Activated CD4-positive, alpha-beta T cell treated with anti-CD3 and anti-CD28 coated beads for 36 hours (primary cell): Measurements from ENCODE around the gene UBE2S. TPM values are rescaled to one million over a fixed set of nuclear protein-coding genes. Genes with fewer than 3 reads are reported as not detected.

Experiments
- ATAC-seq: fragments of 200-7000 bp; cut with Tn5 transposase; one replicate; pipeline ENCODE4 v1.10.0; 2021; ENCODE audit warnings: mild to moderate bottlenecking, moderate library complexity
- CTCF ChIA-PET: fragments of 350-600 bp; sonication (Branson Sonifier 250); formaldehyde crosslinking; loops from one replicate; lab custom pipeline; 2021; ENCODE audit warnings: antibody characterized with exemption; lab: Charles Lee
- POLR2A ChIA-PET: fragments of 350-600 bp; sonication (Branson Sonifier 250); formaldehyde crosslinking; loops from one replicate; lab custom pipeline; 2021; ENCODE audit warnings: antibody characterized with exemption, inconsistent platforms; lab: Charles Lee
- DNase-seq: peaks from one replicate; pipeline ENCODE4 v3.0.0-alpha.2; 2020
- H3K27ac Mint-ChIP-seq: one replicate; pipeline ENCODE4 v1.8.0; 2021; ENCODE audit warnings: mixed read lengths
- H3K27me3 Mint-ChIP-seq: one replicate; pipeline ENCODE4 v1.8.0; 2021; ENCODE audit warnings: mixed read lengths
- H3K36me3 Mint-ChIP-seq: one replicate; pipeline ENCODE4 v1.8.0; 2021; ENCODE audit warnings: low read depth, mixed read lengths
- H3K4me1 Mint-ChIP-seq: one replicate; pipeline ENCODE4 v1.8.0; 2021; ENCODE audit warnings: mixed read lengths
- H3K4me3 Mint-ChIP-seq: one replicate; pipeline ENCODE4 v1.8.0; 2021; ENCODE audit warnings: mild to moderate bottlenecking, moderate library complexity, mixed read lengths
- H3K9me3 Mint-ChIP-seq: one replicate; pipeline ENCODE4 v1.8.0; 2021; ENCODE audit warnings: low read depth, mixed read lengths
- intact Hi-C, 2 experiments: fragments of 100-400 bp; cut with DNase I in 1 of 2; cut with micrococcal nuclease in 1 of 2; formaldehyde crosslinking; loops; one replicate each; pipeline versions ENCODE4 v1.14.2 to v1.15.1; 2022 to 2024; cut with DNase I, micrococcal nuclease
- total RNA-seq, 2 experiments: library from RNA; stranded (reverse); gene quantifications; one replicate each; pipeline ENCODE4 v1.2.3, GENCODE V29; 2021

Gene UBE2S
- total RNA-seq, 2 experiments from 2014 or later, result 228 to 342 TPM

DNA sequence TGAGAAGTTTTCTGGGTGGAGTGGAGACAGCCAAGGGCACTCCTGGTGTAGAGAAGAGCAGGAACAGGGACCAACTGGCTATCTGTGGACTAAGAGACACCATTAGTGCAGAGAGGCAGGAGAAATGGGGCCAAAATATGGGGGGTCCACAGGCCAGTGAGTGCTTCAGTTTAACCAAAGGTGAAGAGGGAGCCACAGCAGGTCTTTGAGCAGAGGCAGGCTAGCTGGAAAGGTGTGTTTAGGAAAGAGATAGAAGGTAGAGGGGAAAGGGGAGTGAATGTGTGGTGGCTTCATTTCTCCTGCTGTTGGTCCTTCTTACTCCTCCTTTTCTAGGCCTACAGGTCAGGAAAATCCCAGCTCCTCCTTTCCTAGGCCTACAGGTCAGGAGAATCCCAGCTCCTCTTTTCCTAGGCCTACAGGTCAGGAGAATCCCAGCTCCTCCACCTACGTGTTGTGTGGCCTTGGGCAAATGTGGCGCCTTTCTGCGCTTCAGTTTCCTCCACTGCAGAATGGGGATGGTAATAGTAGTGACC lies 25.0 kb downstream of the UBE2S start:
- POLR2A ChIA-PET, result interaction anchor here (1.0 to 3.1 kb wide), 2 partner anchors 14 to 25 kb away, joined by 3 to 19 read pairs; partner anchors contain the start of gene UBE2S
- DNase-seq (no peak), ATAC-seq (no peak)
- Mint-ChIP-seq H3K36me3 (peaks cover 34% of the 10 kb centered on the region), H3K4me3 (peak overlapping the region; percentile 85), H3K27ac (peak overlapping the region; percentile 94), H3K9me3 (no peaks in the 10 kb centered on the region), H3K4me1 (peaks cover 27% of the 10 kb centered on the region), H3K27me3 (no peaks in the 10 kb centered on the region)
- intact Hi-C loops, result loop anchor here in 1 of 2 experiments (1.0 to 10.0 kb wide), 2 partner anchors 121 to 742 kb away; partner anchors contain the start of gene ZNF787
- CTCF ChIA-PET, result interaction anchor here (0.6 to 0.9 kb wide), 2 partner anchors 81 to 106 kb away, joined by 3 to 4 read pairs; no protein-coding TSS in a partner anchor

DNA sequence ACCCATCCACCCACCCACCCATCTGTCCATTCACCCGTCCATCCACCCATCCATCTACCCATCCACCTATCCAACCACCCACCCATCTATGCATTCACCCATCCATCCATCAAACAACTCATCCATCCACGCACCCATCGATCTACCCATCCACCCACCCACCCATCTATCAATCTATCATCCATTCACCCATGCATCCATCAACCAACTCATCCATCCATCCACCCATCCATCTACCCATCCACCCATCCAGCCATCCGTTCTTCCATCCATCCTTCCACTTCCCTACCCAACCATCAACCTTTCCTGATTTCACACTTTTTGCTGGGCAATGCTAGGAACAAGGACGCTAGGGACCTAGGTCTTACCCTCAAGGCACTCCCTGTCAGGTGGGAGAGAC lies 25.6 kb downstream of the UBE2S start:
- ATAC-seq (no peak), DNase-seq (no peak)
- Mint-ChIP-seq H3K9me3 (no peaks in the 10 kb centered on the region), H3K4me1 (peaks cover 22% of the 10 kb centered on the region), H3K36me3 (peaks cover 28% of the 10 kb centered on the region), H3K27me3 (no peaks in the 10 kb centered on the region), H3K4me3 (peak overlapping the region; percentile 85), H3K27ac (no peak overlapping the region)
- POLR2A ChIA-PET, result no interaction called here
- intact Hi-C loops, result loop anchor here in 1 of 2 experiments (10.0 kb wide), 1 partner anchor 743 kb away; the partner anchor contains the start of gene ZNF787
- CTCF ChIA-PET, result no interaction called here

DNA sequence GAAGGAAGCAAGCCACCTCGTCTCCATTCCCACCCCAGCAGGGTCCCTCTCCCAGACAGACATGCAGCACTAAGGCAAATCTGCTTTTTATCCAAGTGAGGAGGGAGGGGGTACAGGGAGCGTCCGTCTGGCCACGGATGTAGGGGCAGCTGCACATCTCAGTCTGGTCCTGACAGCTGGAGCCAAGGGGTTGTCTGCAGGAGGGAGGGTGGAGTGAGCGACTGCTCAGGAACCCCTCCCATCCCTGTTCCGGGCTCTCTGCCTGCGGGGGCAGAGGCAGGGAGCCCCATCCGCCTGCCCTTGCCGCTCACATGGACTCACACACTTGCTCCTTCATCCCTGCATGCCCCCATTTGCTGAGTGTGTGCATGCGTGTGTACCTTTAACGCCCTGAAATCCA lies 28.4 kb downstream of the UBE2S start:
- intact Hi-C loops, result no loop called here
- H3K4me1 Mint-ChIP-seq, result peaks cover 15% of the 10 kb centered on the region
- no peak overlapping the region for H3K4me3 Mint-ChIP-seq
- ATAC-seq, result no peak
- POLR2A ChIA-PET, result no interaction called here
- no peak for DNase-seq
- CTCF ChIA-PET, result no interaction called here
- H3K27ac Mint-ChIP-seq, result no peak overlapping the region
- peaks cover 14% of the 10 kb centered on the region for H3K36me3 Mint-ChIP-seq
- no peaks in the 10 kb centered on the region for H3K9me3 Mint-ChIP-seq
- peaks cover 2% of the 10 kb centered on the region for H3K27me3 Mint-ChIP-seq

DNA sequence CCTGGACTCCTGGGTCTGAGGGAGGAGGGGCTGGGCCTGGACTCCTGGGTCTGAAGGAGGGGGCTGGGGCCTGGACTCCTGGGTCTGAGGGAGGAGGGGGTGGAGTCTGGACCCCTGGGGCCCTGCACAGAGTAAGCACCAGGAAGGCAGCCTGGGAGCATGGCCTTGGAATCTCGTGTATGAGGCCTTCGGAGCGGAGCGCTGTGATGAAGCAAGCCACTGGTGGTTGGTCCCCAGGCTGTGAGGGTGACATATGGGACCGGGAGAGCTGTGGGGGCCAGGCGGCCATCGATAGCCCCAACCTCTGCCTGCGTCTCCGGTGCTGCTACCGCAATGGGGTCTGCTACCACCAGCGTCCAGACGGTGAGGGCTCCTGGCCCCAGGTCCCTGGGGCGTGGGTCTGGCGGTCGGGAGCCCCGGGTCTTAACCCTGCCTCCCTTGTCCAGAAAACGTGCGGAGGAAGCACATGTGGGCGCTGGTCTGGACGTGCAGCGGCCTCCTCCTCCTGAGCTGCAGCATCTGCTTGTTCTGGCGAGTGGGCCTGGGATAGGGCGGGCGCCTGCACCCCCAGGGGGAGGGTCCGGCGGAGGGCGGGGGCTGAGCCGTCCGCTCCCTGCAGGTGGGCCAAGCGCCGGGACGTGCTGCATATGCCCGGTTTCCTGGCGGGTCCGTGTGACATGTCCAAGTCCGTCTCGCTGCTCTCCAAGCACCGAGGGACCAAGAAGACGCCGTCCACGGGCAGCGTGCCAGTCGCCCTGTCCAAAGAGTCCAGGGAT lies 30.0 kb downstream of the UBE2S start:
- peaks cover 7% of the 10 kb centered on the region for H3K27me3 Mint-ChIP-seq
- intact Hi-C loops, result no loop called here
- CTCF ChIA-PET, result no interaction called here
- no peak for ATAC-seq
- POLR2A ChIA-PET, result no interaction called here
- H3K9me3 Mint-ChIP-seq, result no peaks in the 10 kb centered on the region
- peaks cover 13% of the 10 kb centered on the region for H3K36me3 Mint-ChIP-seq
- H3K4me1 Mint-ChIP-seq, result peaks cover 11% of the 10 kb centered on the region
- DNase-seq, result no peak
- no peak overlapping the region for H3K4me3 Mint-ChIP-seq
- no peak overlapping the region for H3K27ac Mint-ChIP-seq

DNA sequence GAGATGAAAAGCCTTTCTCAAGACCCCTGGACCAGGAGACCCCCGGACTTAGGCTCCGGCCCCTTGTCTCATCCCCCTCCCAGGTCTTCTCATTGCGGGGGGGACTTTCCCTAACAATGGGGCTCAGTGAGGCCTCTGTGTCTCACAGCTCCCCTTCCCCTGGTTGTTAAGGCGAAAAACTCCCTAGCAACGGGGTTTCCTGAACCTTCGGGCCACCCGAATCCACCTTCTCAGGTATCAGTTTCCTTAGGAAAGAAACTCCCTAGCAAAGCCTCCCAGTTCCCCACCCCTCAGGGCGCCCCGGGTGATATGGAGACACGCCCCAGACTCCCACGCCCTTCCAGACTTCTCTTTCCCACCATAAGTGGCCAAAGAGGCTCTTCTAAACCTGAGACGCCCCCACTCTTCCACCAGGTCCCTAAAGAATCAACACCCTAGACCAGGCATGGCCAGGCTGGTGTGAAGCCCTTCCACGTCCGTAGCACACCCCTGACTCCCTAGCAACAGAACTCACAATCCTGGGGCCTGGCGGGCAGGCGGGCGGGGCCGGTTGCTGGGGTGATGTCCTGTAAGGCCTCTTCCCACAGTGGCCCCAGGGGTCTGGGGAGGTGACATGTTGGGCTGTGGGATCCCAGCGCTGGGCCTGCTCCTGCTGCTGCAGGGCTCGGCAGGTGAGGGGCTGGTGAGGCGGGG lies 31.2 kb downstream of the UBE2S start, which contains the start of gene TMEM190:
TMEM190 (plus strand) TSS at position 586 of the 693 bp plus-strand sequence; CDS start at position 614, 28 bp downstream.
- H3K4me1 Mint-ChIP-seq, result peaks cover under 1% of the 10 kb centered on the region
- ATAC-seq, result no peak
- intact Hi-C loops, result no loop called here
- no peak within 1 kb of the TSS for H3K27ac Mint-ChIP-seq
- peaks cover 3% of the 10 kb centered on the region for H3K36me3 Mint-ChIP-seq
- ChIA-PET POLR2A (no interaction called here), CTCF (interaction anchor here (0.5 to 0.9 kb wide), 2 partner anchors 54 to 70 kb away, joined by 3 read pairs; no protein-coding TSS in a partner anchor)
- peaks cover 14% of the 10 kb centered on the region for H3K27me3 Mint-ChIP-seq
- H3K9me3 Mint-ChIP-seq, result no peaks in the 10 kb centered on the region
- H3K4me3 Mint-ChIP-seq, result no peak within 1 kb of the TSS
- no peak for DNase-seq

DNA sequence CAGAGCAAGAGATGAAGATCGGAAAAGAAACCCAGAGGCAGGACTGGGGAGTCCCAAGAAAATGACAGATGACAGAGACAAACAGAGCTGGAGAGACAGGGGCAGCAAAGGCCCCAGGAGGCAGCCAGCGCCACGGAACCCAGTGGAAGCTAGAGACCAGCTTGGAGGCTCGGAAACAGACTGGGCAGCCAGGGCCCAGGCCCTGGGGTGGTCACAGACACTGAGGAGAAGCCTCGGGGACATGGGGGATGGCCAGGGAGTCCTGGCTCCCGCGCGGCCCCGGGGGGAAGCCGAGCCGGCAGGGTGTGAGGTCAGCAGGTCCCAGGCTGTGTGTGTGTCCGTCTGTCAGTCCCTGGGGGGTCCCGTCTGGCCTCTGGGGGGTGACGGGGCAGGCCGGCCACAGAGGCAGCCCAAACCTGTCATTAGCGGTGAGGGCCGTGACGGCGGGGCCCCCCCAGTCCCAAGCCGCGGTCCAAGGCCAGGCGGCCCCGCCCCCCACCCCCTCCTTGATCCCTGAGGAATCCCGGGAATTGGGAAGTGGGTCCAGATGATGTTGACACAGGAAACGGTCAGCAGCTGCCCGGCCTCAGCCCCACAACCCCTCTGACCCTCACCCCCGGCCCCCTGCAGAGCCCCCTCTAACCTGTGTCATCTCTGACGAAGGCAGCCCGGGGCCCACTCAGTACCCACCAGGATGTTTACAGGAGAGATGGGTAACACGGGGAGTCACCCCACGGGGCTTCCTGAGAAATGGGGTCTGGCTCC lies 33.4 kb downstream of the UBE2S start:
- H3K36me3 Mint-ChIP-seq, result no peaks in the 10 kb centered on the region
- DNase-seq, result no peak
- H3K9me3 Mint-ChIP-seq, result no peaks in the 10 kb centered on the region
- POLR2A ChIA-PET, result no interaction called here
- intact Hi-C loops, result no loop called here
- H3K4me1 Mint-ChIP-seq, result peaks cover 5% of the 10 kb centered on the region
- ATAC-seq, result no peak
- CTCF ChIA-PET, result no interaction called here
- no peak overlapping the region for H3K4me3 Mint-ChIP-seq
- H3K27me3 Mint-ChIP-seq, result peaks cover 27% of the 10 kb centered on the region
- no peak overlapping the region for H3K27ac Mint-ChIP-seq

DNA sequence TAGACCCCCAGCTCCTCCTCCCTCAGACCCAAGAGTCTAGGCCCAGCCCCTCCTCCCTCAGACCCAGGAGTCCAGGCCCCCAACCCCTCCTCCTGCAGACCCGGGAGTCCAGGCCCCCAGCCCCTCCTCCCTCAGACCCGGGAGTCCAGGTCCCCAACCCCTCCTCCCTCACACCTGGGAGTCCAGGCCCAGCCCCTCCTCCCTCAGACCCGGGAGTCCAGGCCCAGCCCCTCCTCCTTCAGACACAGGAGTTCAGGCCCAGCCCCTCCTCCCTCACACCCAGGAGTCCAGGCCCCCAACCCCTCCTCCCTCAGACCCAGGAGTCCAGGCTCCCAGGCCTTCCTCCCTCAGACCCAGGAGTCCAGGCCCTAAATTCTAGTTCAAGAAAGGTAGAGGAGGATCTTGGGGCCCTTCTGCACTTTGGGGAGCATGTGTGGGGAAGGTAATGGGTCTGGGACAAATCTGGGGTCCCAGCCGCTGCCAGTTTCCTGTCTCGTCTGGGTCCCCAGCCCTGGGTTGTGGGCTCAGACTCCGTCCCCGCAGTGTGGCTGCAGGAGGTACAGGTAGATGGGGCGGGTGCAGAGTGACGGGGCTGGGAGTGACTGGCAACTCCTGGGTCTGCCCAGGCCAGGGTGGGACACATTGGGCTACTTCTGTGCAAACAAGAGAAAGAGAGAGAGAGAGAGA lies 34.1 kb downstream of the UBE2S start:
- H3K4me1 Mint-ChIP-seq, result peaks cover 5% of the 10 kb centered on the region
- DNase-seq (no peak), ATAC-seq (no peak)
- H3K36me3 Mint-ChIP-seq, result no peaks in the 10 kb centered on the region
- H3K27me3 Mint-ChIP-seq, result peaks cover 29% of the 10 kb centered on the region
- CTCF ChIA-PET, result interaction anchor here (0.6 kb wide), 1 partner anchor 52 kb away, joined by 3 read pairs; no protein-coding TSS in a partner anchor
- no peak overlapping the region for H3K4me3 Mint-ChIP-seq
- intact Hi-C loops, result no loop called here
- POLR2A ChIA-PET, result no interaction called here
- no peaks in the 10 kb centered on the region for H3K9me3 Mint-ChIP-seq
- H3K27ac Mint-ChIP-seq, result no peak overlapping the region

DNA sequence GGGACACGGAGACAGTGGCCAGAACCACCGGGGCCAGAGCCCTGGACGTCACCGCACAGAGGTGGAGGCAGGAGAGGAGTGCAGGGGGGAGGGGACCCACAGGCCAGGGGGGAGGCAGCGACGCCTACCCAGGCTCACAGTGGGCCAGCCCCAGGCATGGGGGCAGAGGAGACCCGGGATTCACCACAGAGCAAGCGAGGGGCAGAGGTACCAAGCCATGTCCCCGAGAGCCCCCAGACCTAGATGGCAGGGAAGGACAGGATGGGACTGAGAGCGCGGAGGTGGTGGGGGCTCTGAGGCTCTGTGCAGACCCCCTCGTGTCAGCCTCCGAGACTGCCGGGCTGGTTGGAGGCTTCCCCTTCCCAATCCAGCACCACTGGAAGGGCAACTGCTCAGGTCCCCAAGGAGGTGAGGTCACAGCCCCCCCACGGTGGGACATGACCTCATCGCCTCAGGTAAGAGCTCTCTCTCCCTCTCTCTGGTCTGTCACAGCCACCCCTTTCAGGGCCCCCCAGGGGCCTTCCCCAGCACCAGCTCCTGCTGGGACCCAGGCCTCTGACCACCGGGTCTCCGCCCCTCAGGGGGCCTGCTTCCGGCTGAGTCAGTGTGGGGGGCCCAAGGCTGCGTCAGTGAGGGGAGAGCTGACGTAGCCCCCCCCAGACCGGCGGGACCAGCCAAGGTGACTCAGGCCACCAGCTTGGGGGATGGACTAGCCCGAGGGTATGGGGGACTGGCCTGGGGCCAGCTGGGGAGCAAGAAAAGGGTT lies 35.1 kb downstream of the UBE2S start:
- ATAC-seq, result no peak
- intact Hi-C loops, result no loop called here
- POLR2A ChIA-PET, result no interaction called here
- peaks cover 5% of the 10 kb centered on the region for H3K4me1 Mint-ChIP-seq
- H3K36me3 Mint-ChIP-seq, result no peaks in the 10 kb centered on the region
- H3K9me3 Mint-ChIP-seq, result no peaks in the 10 kb centered on the region
- CTCF ChIA-PET, result interaction anchor here (0.6 kb wide), 1 partner anchor 51 kb away, joined by 3 read pairs; no protein-coding TSS in a partner anchor
- H3K27ac Mint-ChIP-seq, result no peak overlapping the region
- H3K27me3 Mint-ChIP-seq, result peaks cover 36% of the 10 kb centered on the region
- no peak overlapping the region for H3K4me3 Mint-ChIP-seq
- DNase-seq, result peak; percentile 36

DNA sequence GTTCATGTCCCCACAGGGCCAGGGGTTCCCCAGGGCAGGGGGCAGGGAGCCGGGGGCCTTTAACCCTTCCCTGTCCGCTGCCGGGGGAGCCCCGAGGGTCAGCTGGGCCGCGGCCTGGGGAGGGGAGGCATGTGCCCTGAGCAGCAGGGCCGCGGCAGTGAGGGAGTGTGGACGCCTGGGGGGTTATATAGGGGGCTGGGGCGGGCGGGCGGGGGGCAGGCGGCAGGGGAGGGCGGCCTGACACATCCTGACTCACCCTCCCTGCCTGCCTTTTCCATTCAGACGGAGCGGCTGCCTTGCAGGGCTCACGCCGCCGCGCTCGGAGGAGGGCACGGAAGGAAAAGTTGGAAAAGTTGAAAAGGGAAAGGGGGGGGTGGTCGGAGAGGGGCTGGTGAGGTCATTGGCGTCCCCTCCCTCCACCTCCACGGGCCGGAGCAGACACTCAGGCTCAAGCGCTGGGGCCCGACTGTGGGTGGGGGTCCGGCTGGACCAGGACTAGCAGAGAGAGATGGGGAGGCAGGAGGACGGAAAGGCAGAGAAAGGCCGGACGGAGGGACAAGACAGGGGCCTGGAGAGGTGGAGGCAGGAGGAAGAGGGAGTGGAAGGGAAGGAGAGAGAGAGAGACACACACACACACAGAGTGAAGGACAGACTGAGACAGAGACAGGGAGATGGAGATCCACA lies 37.1 kb downstream of the UBE2S start, which contains the start of gene IL11:
IL11 (minus strand) TSS at position 159 of the 684 bp plus-strand sequence; CDS start at position 6, 153 bp downstream.
- ATAC-seq, result no peak
- H3K36me3 Mint-ChIP-seq, result no peaks in the 10 kb centered on the region
- ChIA-PET POLR2A (no interaction called here), CTCF (no interaction called here)
- H3K9me3 Mint-ChIP-seq, result no peaks in the 10 kb centered on the region
- H3K27ac Mint-ChIP-seq, result no peak within 1 kb of the TSS
- intact Hi-C loops, result no loop called here
- peaks cover 5% of the 10 kb centered on the region for H3K4me1 Mint-ChIP-seq
- H3K4me3 Mint-ChIP-seq, result peak within 1 kb of the TSS; percentile 58
- peaks cover 35% of the 10 kb centered on the region for H3K27me3 Mint-ChIP-seq
- no peak for DNase-seq
